Mucosa of descending colon (tissue), 3 donors: ENCODE data around the gene DACH1. TPM values are rescaled to one million over a fixed set of nuclear protein-coding genes. Genes with fewer than 3 reads are reported as not detected.
"Not testable (repeated sequence)": the region's sequence is repeated elsewhere in the genome, so short reads cannot be mapped to it uniquely, and the experiment has no call there.

ENCODE experiments used
- ATAC-seq: fragments of 200-7000 bp; cut with Tn5 transposase; one replicate; pipeline ENCODE4 v1.9.1; 2020; ENCODE audit warnings: mild to moderate bottlenecking, moderate library complexity
- DNase-seq, 3 donors: peaks; one replicate each; pipeline ENCODE4 v3.0.0-alpha.2; 2020
- H3K36me3 ChIP-seq: fragments of 200-600 bp; one replicate; pipeline ENCODE4 v1.8.0; 2021; ENCODE audit warnings: low read depth, mild to moderate bottlenecking
- H3K4me1 ChIP-seq: fragments of 200-600 bp; one replicate; pipeline ENCODE4 v1.8.0; 2021; ENCODE audit warnings: low read depth, mild to moderate bottlenecking
- H3K4me3 ChIP-seq: fragments of 200-600 bp; one replicate; pipeline ENCODE4 v1.8.0; 2021; ENCODE audit warnings: mild to moderate bottlenecking
- H3K9me3 ChIP-seq: fragments of 200-600 bp; one replicate; pipeline ENCODE4 v1.8.0; 2021; ENCODE audit warnings: mild to moderate bottlenecking
- intact Hi-C, 2 donors: fragments of 100-400 bp; cut with DNase I in 1 of 2; cut with micrococcal nuclease in 1 of 2; formaldehyde crosslinking; loops; one replicate each; pipeline versions ENCODE4 v1.11.0 to v1.11.1; 2022; cut with DNase I, micrococcal nuclease
- long read RNA-seq, 2 donors: library from polyadenylated mRNA; unstranded; transcript quantifications; one replicate each; pipeline ENCODE4 v2.0.0, GENCODE V29; 2019 to 2021
- total RNA-seq, 3 donors: library from RNA; stranded (reverse); fragmentation: NEBNext Ultra II Directional in 2 of 3; extraction: Animal tissue kit (Norgen Biotek cat#: 25700) in 2 of 3; gene quantifications; one replicate each; pipeline versions ENCODE4 v1.2.1 to v1.2.4, GENCODE V29; 2021 to 2023
- TF ChIP-seq, protein P1 (sequence below): fragments of 200-600 bp; IDR thresholded peaks from one replicate; pipeline ENCODE4 v1.8.0; 2022; ENCODE audit warnings: antibody characterized with exemption, mild to moderate bottlenecking
- donor health status: DM: no; HTN: no; CAD: no; lungs with moderate emphysema.
- donor health status: DM: no; HTN: no; CAD: no.
- donor health status: DM: no; HTN: yes; CAD: no.

DACH1 gene
- total RNA-seq, result 1 to 10 TPM; 3.2 to 6.5 (median 6.4) TPM
- long read RNA-seq, donor 1, full-length matches to known transcripts, result 1 of 2 reads
- long read RNA-seq, donor 1, partial matches to known transcripts, result 0 of 2 reads
- long read RNA-seq, donor 1, other reads (novel, unspliced or antisense), result 1 of 2 reads
- long read RNA-seq, donor 2, full-length matches to known transcripts, result 1 of 1 reads
- long read RNA-seq, donor 2, partial matches to known transcripts, result 0 of 1 reads
- long read RNA-seq, donor 2, other reads (novel, unspliced or antisense), result 0 of 1 reads

DNA sequence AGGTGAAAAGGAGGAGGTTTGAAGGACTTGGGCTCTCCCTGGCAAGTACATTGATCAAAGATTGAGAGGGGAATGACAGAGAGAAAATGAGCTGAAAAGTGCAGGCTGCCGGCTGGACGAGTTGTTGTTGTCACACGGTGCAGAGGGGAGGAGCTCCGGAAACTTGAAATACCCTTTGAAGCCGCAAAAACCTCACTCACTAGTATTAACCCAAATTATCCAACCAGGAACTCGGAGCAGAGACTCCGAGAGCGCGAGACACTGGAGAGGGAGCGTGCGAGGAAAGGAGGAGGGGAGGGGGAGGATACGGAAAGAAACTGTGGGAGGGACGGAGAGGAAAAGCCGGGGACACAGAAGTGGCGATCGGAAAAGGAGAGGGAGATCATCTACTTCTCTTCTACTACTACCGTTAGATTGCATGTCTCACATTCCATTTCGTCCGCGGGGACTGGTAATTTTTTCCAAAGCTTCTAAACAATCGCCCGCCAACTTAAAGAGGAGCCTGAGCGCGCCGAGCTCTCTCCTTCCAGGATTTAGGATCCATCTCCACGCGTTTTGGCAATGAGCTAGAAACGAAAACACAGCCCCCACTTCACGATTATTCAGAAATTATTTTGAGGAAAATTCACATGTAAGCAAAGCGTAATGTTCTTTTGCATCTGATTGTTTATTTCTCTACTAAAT is at the start of gene DACH1:
DACH1 (minus strand) TSS at position 74 of the 684 bp plus-strand sequence.
- TF ChIP-seq, protein P1, sequence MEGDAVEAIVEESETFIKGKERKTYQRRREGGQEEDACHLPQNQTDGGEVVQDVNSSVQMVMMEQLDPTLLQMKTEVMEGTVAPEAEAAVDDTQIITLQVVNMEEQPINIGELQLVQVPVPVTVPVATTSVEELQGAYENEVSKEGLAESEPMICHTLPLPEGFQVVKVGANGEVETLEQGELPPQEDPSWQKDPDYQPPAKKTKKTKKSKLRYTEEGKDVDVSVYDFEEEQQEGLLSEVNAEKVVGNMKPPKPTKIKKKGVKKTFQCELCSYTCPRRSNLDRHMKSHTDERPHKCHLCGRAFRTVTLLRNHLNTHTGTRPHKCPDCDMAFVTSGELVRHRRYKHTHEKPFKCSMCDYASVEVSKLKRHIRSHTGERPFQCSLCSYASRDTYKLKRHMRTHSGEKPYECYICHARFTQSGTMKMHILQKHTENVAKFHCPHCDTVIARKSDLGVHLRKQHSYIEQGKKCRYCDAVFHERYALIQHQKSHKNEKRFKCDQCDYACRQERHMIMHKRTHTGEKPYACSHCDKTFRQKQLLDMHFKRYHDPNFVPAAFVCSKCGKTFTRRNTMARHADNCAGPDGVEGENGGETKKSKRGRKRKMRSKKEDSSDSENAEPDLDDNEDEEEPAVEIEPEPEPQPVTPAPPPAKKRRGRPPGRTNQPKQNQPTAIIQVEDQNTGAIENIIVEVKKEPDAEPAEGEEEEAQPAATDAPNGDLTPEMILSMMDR, result no peak
- no peaks in the 10 kb centered on the region for H3K36me3 ChIP-seq
- intact Hi-C loops, result no loop called here
- peaks cover 3% of the 10 kb centered on the region for H3K4me1 ChIP-seq
- H3K4me3 ChIP-seq, result peak within 1 kb of the TSS; percentile 62
- peak; percentile 68 for ATAC-seq
- peak; percentile 71 to 77 (median 73) for DNase-seq
- H3K9me3 ChIP-seq, result no peaks in the 10 kb centered on the region

DNA sequence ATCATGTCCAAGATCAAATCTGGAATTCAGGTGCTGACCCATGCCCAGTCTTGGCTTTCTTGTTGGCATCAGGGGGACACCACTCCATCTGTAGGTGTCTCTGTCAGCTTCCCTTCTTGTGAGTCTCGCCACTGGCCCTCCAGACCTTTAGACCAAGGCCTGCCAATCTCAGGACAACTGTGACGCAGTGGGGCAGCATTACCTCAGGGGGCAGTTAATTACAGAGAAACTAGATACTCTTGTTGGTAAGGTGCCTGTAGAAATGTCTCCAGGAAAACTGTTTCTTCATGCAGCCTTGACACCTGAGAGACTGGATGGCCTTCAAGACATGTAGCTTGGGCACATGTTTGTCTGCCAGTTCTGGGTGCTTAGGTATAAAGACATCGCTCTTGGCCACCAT is 46.7 kb upstream of the DACH1 start:
- Histone ChIP-seq H3K4me3 (no peak overlapping the region), H3K9me3 (no peaks in the 10 kb centered on the region), H3K4me1 (no peaks in the 10 kb centered on the region), H3K36me3 (no peaks in the 10 kb centered on the region)
- intact Hi-C loops, result no loop called here
- ATAC-seq, result no peak
- TF ChIP-seq, protein P1, result no peak
- DNase-seq, result no peak

DNA sequence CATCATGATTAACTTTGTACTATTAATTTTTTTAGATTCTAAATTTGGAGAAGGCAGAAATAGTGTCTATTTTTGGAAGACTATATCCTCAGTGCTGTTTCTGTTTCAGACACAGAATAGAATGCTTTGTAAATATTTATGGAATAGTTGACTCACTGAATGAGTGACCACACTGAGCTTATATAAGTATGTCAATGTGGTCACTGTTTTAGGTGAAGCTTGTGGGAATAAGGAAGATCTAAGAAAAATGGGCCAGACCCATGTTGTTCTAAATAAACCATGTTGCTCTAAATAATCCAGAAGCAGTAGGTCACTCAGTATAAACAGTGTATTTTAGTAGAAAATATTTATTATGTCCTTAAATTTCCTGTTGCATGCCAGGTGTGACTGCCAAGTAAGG is 45.5 kb upstream of the DACH1 start:
- ATAC-seq (no peak), DNase-seq (no peak)
- TF ChIP-seq, protein P1, result no peak
- Histone ChIP-seq H3K9me3 (no peaks in the 10 kb centered on the region), H3K36me3 (no peaks in the 10 kb centered on the region), H3K4me1 (no peaks in the 10 kb centered on the region), H3K4me3 (no peak overlapping the region)
- intact Hi-C loops, result no loop called here

DNA sequence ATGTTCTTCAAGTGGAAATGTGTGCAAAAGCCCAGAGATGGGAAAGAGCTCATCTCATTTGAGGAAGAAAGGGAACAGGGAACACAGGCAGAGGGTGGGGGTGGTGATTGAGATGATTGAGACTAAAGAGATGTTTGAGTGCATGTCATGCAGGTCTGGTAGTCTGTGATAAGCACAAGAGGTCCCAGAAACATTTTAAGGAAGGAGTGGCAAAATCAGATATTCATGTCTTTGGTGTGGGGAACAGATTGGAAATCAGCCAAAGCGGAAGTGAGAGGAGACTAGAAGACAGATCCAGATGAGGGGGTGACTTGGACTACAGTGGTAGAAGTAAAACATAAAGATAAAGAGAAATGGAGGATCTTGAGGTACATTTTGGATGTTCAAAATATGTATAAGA is 39.4 kb upstream of the DACH1 start:
- no peak overlapping the region for H3K4me3 ChIP-seq
- no peaks in the 10 kb centered on the region for H3K36me3 ChIP-seq
- H3K4me1 ChIP-seq, result no peaks in the 10 kb centered on the region
- DNase-seq (no peak), ATAC-seq (no peak)
- H3K9me3 ChIP-seq, result no peaks in the 10 kb centered on the region
- intact Hi-C loops, result no loop called here
- TF ChIP-seq, protein P1, result no peak

DNA sequence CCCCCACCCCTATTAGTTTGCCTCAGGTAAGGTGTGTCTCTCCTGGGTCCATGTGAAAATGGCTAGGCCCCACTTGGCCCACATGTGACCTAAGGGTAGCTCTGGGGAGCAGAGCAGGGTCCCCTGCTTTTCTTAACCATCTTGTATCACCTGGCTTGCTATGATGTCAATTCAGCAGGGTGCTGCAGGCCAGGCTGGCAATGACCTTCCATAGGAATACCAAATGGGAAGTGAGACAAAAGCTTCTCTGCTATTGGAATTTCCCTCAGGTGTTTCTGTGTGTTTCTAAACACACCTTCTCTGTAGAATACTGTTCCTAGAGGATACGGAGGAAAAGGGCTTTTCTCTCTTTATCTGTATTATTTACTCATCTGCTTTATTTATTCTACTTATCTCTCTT is 35.7 kb upstream of the DACH1 start:
- DNase-seq (no peak), ATAC-seq (no peak)
- Histone ChIP-seq H3K9me3 (no peaks in the 10 kb centered on the region), H3K4me1 (no peaks in the 10 kb centered on the region), H3K36me3 (no peaks in the 10 kb centered on the region), H3K4me3 (no peak overlapping the region)
- TF ChIP-seq, protein P1, result no peak
- intact Hi-C loops, result no loop called here

DNA sequence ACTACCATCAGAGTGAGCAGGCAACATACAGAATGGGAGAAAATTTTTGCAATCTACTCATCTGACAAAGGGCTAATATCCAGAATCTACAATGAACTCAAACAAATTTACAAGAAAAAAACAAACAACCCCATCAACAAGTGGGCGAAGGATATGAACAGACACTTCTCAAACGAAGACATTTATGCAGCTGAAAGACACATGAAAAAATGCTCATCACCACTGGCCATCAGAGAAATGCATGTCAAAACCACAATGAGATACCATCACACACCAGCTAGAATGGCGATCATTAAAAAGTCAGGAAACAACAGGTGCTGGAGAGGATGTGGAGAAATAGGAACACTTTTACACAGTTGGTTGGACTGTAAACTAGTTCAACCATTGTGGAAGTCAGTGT is 26.5 kb upstream of the DACH1 start:
- H3K9me3 ChIP-seq, DNase-seq, H3K36me3 ChIP-seq, ATAC-seq, H3K4me3 ChIP-seq, intact Hi-C loops, H3K4me1 ChIP-seq: not testable (repeated sequence)
